ENCODE results near the gene RIPOR2. TPM values are rescaled to one million over a fixed set of nuclear protein-coding genes. Genes with fewer than 3 reads are reported as not detected.

Gene RIPOR2
- total and polyA plus RNA-seq, 2 donors from 2014 or later = 1.7 to 24.2 TPM

DNA sequence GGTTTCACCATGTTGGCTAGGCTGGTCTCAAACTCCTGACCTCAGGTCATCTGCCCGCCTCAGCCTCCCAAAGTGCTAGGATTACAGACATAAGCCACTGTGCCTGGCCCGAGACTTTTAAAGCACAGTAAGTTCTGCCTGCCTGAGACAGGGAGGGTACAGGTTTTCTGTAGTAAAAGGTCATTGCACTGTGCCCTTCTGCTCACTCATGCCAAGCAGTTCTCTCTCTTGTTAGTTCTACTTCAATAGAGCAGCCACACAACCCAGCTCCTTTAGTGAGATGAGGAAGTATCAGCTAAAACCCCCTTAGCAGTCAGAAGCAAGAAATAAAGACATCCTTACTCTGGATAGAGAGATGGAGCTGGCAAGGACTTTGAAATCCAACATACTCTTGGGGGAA lies 84.7 kb downstream of the RIPOR2 start:
- peaks cover 0 to 2% (median 0%) of the 10 kb centered on the region in 3 donors for H3K36me3 ChIP-seq (ENCODE audit: control insufficient read depth in 2 of 3, insufficient read depth in 3 of 3, low read length in 3 of 3)
- FAIRE-seq = no peak
- no peak overlapping the region for H3K27ac ChIP-seq (ENCODE audit: low read depth in 2 of 2, low read length in 2 of 2)
- no peak for TF ChIP-seq CTCF (IDR thresholded peaks at IDR 0.05; ENCODE audit: borderline replicate concordance, extremely low read depth, insufficient read depth)
- DNase-seq = peak in 2 of 5 donors; percentile 50 to 51
- H3K9ac ChIP-seq (ENCODE audit: low read length in 3 of 3) = no peak overlapping the region
- H3K4me3 ChIP-seq (ENCODE audit: low read length in 3 of 3) = no peak overlapping the region
- intact Hi-C loops (cut with DNase I) = loop anchor here (10.0 kb wide), 1 partner anchor 214 kb away; no protein-coding TSS in a partner anchor
- H3K4me1 ChIP-seq (ENCODE audit: control insufficient read depth in 2 of 3, insufficient read depth in 2 of 3, low read depth in 1 of 3, low read length in 3 of 3) = peaks cover 0 to 2% (median 0%) of the 10 kb centered on the region in 3 donors
- H3K9me3 ChIP-seq (ENCODE audit: control insufficient read depth in 2 of 3, insufficient read depth in 1 of 3, low read length in 3 of 3) = no peaks in the 10 kb centered on the region
- H3K27me3 ChIP-seq (ENCODE audit: control insufficient read depth, insufficient read depth, low read length) = no peaks in the 10 kb centered on the region

- Histone ChIP-seq H3K36me3 (ENCODE audit: control insufficient read depth in 2 of 3, insufficient read depth in 3 of 3, low read length in 3 of 3) (peaks cover 0 to 2% (median 0%) of the 10 kb centered on the region in 3 donors), H3K4me3 (ENCODE audit: low read length in 3 of 3) (no peak overlapping the region), H3K27me3 (ENCODE audit: control insufficient read depth, insufficient read depth, low read length) (no peaks in the 10 kb centered on the region), H3K4me1 (ENCODE audit: control insufficient read depth in 2 of 3, insufficient read depth in 2 of 3, low read depth in 1 of 3, low read length in 3 of 3) (no peaks in the 10 kb centered on the region), H3K27ac (ENCODE audit: low read depth in 2 of 2, low read length in 2 of 2) (no peak overlapping the region), H3K9ac (ENCODE audit: low read length in 3 of 3) (no peak overlapping the region), H3K9me3 (ENCODE audit: control insufficient read depth in 2 of 3, insufficient read depth in 1 of 3, low read length in 3 of 3) (no peaks in the 10 kb centered on the region)
- no peak for FAIRE-seq
- TF ChIP-seq CTCF (IDR thresholded peaks at IDR 0.05; ENCODE audit: borderline replicate concordance, extremely low read depth, insufficient read depth) = no peak
- no peak for DNase-seq
- intact Hi-C loops (cut with DNase I) = loop anchor here (10.0 kb wide), 1 partner anchor 215 kb away; no protein-coding TSS in a partner anchor
Observed at GRCh38 chr6:24849713-24850112, 86.0 kb downstream of the RIPOR2 start.

DNA sequence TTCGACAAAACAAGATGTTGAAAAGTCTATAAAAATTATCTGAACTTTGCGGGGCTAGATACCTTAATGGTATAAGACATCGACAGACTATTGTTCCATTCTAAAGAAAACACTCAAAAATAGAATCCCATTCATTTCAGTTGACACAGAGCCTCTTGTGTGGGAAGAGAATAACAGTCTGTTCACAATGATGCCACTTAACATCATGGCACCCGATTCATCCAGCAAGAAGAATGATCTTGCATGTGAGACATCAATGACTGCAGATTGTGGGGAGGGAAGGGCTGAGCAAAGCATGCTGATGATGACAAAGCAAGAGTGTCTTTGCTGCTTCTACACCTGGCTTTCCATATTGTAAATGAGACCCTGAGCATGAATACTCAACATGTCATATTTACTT lies 87.3 kb downstream of the RIPOR2 start:
- no peak for FAIRE-seq
- Histone ChIP-seq H3K9ac (ENCODE audit: low read length in 3 of 3) (no peak overlapping the region), H3K36me3 (ENCODE audit: control insufficient read depth in 2 of 3, insufficient read depth in 3 of 3, low read length in 3 of 3) (no peaks in the 10 kb centered on the region), H3K27ac (ENCODE audit: low read depth in 2 of 2, low read length in 2 of 2) (no peak overlapping the region), H3K27me3 (ENCODE audit: control insufficient read depth, insufficient read depth, low read length) (no peaks in the 10 kb centered on the region), H3K9me3 (ENCODE audit: control insufficient read depth in 2 of 3, insufficient read depth in 1 of 3, low read length in 3 of 3) (no peaks in the 10 kb centered on the region), H3K4me1 (ENCODE audit: control insufficient read depth in 2 of 3, insufficient read depth in 2 of 3, low read depth in 1 of 3, low read length in 3 of 3) (peaks cover 0 to 4% (median 0%) of the 10 kb centered on the region in 3 donors), H3K4me3 (ENCODE audit: low read length in 3 of 3) (no peak overlapping the region)
- DNase-seq = no peak
- intact Hi-C loops (cut with DNase I) = no loop called here
- no peak for TF ChIP-seq CTCF (IDR thresholded peaks at IDR 0.05; ENCODE audit: borderline replicate concordance, extremely low read depth, insufficient read depth)

DNA sequence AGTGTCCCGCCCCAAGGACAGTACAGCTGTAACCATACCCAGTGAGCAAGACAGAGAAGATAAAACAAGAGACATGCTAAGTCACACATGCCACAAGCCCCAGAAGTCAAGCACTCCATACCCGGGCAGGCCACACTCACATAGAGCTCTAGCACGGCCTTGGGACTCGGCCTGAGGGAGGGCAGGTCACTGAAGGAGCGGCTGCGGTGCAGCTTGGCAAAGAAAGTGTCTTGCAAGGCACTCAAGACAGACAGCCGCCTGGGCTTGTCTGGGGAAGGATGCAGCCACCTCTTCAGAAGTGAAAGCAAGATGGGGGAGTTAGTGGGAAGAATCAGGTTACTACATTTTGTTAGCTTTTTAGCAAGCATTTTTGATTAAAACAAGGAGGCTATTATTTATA lies 88.4 kb downstream of the RIPOR2 start:
- FAIRE-seq (no peak), DNase-seq (no peak)
- Histone ChIP-seq H3K9ac (ENCODE audit: low read length in 3 of 3) (no peak overlapping the region), H3K27ac (ENCODE audit: low read depth in 2 of 2, low read length in 2 of 2) (no peak overlapping the region), H3K4me1 (ENCODE audit: control insufficient read depth in 2 of 3, insufficient read depth in 2 of 3, low read depth in 1 of 3, low read length in 3 of 3) (peaks cover 0 to 4% (median 0%) of the 10 kb centered on the region in 3 donors), H3K4me3 (ENCODE audit: low read length in 3 of 3) (no peak overlapping the region), H3K36me3 (ENCODE audit: control insufficient read depth in 2 of 3, insufficient read depth in 3 of 3, low read length in 3 of 3) (no peaks in the 10 kb centered on the region), H3K9me3 (ENCODE audit: control insufficient read depth in 2 of 3, insufficient read depth in 1 of 3, low read length in 3 of 3) (no peaks in the 10 kb centered on the region), H3K27me3 (ENCODE audit: control insufficient read depth, insufficient read depth, low read length) (no peaks in the 10 kb centered on the region)
- intact Hi-C loops (cut with DNase I) = no loop called here
- no peak for TF ChIP-seq CTCF (IDR thresholded peaks at IDR 0.05; ENCODE audit: borderline replicate concordance, extremely low read depth, insufficient read depth)
